GM21529 (cell line): ENCODE measurements around the gene ADCK1.
"Not testable (repeated sequence)": the region's sequence is repeated elsewhere in the genome, so short reads cannot be mapped to it uniquely, and the experiment has no call there.

Experiments used
- ATAC-seq: cut with Tn5 transposase; IDR thresholded peaks from one replicate; pipeline ENCODE4 v1.9.1; 2021; ENCODE audit not compliant: unreplicated experiment

ADCK1 gene, protein sequence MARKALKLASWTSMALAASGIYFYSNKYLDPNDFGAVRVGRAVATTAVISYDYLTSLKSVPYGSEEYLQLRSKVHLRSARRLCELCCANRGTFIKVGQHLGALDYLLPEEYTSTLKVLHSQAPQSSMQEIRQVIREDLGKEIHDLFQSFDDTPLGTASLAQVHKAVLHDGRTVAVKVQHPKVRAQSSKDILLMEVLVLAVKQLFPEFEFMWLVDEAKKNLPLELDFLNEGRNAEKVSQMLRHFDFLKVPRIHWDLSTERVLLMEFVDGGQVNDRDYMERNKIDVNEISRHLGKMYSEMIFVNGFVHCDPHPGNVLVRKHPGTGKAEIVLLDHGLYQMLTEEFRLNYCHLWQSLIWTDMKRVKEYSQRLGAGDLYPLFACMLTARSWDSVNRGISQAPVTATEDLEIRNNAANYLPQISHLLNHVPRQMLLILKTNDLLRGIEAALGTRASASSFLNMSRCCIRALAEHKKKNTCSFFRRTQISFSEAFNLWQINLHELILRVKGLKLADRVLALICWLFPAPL

DNA sequence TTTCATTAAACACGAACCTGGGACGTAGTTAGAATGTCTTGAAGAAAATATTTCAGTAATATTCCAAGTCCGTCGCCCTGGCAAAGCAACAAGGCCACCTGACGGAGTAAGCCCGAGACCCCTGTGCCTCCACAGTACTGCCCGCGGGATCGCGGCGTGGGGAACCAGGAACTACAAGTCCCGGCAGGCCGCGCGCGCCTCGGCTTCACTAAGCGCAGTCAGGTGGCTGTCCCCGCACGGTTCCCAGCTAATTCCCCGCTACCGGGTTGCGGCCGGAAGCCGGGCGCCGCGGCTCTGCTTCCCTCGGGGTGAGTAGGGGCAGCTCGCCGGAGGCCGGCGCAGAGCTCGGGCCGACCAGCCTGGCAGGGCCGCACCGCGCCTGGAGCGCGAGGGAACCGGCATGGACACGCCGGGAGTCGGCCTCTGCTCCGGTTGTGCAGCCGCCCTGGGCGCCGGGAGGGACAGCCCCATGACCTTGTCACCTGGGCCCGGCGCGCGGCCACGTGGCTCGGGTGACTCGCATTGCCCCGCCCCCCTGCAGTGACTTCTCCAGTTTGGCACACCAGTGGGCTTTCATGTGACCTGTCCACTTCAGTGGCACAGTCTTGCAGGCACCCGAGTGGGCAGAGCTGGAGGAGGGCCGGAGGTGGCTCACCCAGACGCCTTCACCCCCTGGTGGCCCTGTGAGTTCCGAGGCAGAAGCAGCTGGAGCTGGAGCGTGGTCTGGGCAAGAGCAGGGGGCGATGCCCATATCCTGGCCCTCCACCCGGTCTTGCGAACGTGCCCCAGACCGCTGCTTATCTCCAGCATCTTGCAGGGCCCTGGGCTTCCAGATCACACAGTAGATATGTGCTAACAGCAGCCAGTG, at the start of gene ADCK1:
ADCK1 (plus strand) TSS at position 247 of the 868 bp plus-strand sequence. CDS start 18,870 bp downstream, outside the sequence.
- peak; percentile 90 for ATAC-seq

DNA sequence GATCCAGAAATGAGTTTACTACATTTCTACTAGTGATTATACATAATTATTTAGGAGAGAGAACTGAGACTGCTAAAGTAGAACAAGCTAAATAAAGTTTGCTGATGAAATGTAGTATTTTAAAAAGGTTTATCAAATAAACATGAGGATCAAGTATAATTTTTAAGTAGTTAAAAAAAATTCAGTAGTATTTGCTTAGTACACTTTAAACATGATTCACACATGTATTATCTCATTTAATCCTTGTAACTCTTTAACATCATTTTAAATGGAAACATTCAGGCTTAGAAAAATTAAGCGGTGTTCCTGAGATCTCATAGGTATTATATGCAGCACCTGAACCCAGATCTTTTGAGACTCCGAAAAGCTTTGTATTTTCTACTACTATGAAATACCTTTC, 47.6 kb upstream of the ADCK1 start:
- ATAC-seq, result no peak

DNA sequence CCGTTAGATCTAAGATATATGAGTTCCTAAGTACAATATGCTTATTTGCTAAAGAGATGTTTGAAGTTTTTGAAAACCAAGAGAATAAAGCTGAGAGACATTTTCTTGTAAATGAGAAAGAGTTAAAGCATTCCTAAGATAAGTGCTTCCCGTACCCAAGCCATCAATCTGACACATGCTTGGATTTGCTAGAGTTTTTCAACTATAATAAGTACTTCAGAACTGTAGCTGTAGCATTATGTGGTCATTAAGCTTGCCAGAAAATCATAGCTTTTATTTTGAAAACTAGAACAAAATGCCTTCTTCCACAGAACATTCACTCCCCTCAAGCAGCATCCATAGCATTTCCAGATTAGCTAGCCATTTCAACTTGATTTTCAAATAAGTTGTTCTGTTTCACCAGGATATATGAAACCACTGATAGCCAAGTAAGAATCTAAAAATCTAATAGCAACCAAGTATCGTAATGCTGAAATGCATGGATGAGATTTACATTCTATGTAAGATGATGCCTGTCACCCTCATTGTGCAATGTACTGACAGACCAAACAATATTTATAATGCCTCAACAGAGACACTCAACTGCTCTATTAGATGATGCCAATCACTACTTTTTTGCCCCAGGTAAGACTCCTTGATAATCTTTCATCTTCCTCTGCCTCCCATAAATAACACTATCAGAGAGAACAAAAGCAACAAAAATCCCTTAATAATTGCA, 47.0 kb upstream of the ADCK1 start:
- no peak for ATAC-seq

DNA sequence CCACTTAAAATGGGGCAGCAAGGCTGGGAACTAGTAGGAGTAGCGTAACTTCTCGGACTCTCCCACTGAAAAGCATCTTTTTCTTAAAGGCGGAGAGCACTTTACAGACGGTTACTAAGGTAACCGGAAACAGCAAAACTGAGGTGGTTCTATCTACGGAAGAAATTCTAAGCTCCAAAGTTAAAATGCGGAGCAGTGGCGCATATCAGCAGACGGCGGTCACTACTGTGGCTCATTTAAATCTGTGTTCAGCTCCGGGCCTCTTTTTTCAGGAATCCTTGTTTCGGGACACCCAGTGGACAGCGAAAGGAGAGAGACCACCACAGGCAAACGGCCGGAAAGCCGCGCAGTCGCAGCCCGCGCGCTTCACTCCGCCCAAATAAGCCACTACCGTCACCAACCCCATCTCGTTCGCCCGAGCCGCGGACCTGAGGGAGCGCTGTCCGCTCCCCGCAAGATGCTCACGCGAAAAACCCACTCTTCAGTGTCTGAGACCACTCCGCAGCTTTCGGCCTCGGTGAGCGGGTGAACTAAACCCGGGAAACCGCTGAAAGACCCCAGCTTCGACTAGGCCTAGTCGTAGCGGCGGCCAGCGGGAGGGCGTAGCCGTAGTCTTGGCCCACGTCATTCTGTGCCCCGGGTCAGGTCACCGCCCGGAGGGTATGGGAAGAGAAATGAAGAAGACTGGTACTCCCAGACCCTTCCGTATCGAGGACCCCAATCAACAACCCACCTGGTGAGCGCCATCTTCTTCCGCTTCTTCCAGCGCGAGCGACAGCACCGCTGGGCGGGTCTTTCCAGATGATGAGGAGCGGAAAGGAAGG, 39.3 kb upstream of the ADCK1 start, which contains the start of gene SNW1:
SNW1 (minus strand) TSS at position 776 of the 824 bp plus-strand sequence; CDS start at position 747, 29 bp downstream.
- peak; percentile 96 for ATAC-seq

DNA sequence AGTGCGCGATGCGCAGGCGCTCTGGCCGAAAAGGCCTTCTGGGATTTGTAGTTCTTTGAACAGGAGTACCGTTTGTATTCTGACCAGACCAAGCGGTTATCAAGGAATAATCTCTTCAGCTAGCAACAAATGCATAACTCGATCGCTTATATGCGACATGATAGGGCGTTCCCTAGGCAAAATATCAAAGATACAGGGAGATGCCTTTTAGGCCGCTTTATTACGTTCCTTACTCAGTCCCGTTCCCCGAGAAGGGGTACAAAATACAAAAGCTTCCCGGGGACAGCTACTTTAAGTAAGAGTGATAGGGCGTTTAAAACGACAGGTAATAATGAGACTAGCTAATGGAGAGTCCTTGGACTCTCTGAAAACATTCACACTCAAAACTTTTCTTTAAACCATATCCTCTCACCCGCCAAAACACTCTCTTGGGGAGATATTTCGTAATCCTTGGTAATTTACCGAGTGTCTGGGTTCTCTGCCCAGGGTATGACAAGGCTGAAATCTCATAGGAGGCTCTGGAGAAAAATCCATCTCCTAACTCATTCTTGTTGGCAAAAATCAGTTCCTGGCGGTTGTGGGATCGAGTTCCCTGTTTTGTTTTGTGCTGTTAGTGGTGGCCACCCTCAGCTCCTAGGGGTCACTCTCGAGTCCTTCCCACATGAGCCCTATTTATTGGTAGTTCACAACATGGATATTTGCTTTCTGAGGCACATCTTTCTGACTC, 38.5 kb upstream of the ADCK1 start:
- peak; percentile 21 for ATAC-seq

DNA sequence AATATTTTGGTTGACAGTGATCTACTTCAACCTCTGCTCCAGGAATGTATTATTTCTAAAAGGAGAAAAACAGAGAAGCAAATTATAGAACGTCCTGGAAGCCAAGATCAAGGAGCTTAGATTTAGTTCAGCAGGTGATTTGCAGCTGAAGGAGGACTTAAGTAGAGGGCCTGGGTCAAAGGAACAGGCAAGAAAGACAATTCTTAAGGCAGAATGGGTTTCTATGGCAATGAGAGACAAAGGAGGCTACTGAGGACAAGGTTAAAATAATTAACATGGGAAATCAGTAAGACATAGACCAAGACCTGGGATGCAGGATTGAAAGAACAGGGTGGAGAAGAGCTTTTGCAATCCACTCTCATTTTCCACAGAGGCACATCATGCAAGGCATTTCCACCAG, 36.6 kb upstream of the ADCK1 start:
- no peak for ATAC-seq

DNA sequence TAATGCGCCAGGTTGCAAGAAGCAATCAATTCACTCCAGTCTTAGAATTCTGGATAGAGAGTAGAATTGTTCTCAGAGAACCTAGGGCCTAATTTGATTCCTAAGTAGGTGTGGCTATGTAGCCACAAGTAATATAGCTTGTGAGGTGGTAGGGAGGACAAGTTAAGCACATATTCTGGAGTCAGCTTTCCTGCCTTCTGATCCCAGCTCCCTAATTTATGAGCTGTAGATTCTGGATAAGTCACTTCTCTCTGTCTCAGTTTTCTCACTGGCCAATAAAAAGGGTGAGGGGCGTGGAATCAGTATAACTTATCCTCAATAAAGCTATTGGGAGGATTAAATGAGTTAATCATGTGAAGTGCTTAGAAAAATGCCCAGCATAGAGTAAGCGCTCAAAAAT, 35.9 kb upstream of the ADCK1 start:
- ATAC-seq, result no peak

DNA sequence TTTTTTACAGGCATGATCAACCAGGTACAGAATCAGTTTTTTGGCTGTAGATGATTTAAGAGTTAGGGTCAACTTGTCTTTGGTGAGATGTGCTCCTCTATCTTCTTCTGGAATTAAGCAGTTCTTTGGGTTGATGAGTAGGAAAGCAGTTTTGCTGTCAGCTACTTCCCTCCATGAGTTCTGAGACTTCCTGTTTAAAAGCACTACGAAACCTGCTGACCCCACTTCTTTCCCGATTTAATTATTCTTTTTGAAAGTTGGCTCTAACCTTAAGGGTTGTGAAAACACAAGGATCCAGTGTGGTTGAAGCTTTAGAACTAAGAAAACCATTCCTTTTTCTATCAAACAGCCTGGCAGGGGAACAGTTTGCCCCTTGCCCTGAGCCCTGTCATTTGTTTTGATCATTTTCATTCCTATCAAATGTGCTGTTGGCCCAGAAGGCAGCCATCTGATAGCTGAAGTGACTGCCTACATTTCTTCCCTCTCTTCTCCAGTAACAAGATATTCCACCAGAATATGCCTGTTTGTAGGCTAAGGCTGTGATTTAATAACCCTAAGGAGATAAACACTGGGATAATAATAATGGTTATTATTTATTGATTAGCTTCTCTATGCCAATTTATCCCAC, 31.4 kb upstream of the ADCK1 start:
- not testable (repeated sequence) for ATAC-seq

DNA sequence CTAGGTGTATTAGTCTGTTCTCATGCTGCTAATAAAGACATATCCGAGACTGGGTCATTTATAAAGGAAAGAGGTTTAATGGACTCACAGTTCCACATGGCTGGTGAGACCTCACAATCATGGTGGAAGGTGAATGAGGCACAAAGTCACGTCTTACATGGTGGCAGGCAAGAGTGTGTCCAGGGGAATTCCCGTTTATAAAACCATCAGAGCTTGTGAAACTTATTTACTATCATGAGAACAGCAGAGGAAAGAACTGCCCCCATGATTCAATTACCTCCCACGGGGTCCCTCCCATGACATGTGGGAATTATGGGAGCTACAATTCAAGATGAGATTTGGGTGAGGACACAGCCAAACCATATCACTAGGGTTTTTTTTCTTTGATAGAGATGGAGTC, 25.9 kb upstream of the ADCK1 start:
- ATAC-seq, result not testable (repeated sequence)

DNA sequence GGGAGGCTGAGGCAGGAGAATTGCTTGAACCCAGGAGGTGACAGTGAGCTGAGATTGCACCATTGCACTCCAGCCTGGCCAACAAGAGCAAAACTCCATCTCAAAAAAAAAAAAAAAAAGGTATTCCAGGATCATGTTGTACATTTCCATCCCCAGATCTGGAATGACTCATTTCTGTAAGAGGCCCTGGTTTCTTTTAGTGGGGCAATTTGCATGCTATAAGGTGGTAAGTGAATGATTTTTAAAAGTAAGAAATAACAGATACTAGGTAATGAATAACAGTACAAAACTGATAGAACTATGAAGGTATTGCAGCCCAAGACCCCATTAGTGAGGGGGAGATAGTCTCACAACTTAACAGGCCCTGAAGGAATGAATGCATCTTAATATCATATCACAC, 17.7 kb upstream of the ADCK1 start:
- peak; percentile 79 for ATAC-seq

DNA sequence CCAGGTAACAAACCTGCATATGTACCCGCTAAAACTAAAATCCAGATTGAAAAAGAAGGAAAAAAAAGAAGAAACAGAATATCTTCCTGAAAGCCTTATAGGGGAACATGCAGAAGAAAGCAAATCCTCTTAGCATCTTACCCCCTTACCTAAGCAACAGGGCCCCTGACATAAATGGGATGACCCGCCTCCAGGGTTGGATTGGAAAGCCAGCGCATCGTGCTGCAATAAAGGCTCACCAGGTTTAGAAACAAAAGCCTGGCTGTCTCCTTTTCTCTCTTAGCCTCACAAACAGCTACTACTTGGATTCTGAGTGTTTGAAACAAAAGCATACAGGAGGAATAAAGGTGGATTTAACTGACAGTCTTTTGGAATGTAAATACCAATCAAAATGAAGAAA, 13.8 kb upstream of the ADCK1 start:
- no peak for ATAC-seq

DNA sequence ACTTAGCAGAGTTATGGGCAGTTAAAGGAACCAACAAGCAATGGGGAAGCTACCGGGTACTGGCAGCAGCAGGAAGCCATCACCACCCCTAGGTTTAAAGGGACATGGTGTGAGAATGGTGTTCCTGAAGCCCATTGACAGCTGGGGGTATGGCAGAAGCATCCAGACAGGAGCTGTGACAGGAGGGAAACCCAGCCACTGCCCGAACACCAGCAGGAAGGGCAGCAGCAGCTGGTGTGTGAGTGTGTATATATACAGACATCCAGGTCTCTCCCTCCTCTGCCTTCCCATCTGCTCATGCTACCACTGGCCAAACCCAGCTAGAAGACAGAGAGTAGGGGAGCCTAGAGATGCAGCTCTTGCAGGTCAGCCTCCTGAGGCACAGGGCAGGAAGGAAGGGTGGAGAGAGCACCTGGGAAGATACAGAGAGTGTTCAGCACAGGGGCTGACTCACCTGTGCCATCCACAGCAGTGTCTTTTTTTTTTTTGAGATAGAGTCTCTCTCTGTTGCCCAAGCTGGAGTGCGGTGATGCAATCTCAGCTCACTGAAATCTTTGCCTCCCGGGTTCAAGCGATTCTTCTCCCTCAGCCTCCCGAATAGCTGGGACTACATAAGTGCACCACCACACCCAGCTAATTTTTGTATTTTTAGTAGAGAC, 9.2 kb upstream of the ADCK1 start:
- ATAC-seq, result no peak

DNA sequence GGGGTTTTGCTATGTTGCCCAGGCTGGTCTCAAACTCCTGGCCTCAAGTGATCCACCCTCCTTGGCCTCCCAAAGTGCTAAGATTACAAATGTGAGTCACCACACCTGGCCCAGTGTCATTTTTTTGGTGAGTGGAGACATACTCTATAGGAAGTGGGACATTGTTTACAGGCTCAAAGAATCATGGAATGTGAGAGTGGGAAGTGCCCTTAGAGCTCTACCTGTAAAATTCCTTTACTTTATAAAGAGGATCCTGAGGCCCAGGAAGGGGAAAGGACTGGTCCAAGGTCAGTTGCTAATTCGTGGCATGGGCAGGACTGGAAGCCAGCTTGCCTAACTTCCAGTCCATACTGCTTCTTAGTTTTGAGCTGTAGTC, 8.7 kb upstream of the ADCK1 start:
- no peak for ATAC-seq

DNA sequence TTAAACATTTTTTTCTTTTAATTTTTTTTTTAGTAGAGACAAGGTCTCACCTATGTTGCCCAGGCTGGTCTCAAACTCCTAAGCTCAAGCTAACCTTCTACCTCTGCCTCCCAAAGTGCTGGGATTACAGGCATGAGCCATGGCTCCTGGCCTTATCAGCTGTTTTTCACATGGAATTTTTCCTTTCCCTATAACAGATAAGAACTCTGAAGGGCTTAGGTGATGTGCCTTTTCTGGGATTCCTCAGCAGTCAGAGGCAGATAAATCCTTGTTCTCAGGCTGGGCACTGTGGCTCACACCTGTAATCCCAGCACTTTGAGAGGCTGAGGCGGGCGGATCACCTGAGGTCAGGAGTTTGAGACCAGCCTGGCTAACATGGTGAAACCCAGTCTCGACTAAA, 6.7 kb upstream of the ADCK1 start:
- not testable (repeated sequence) for ATAC-seq

DNA sequence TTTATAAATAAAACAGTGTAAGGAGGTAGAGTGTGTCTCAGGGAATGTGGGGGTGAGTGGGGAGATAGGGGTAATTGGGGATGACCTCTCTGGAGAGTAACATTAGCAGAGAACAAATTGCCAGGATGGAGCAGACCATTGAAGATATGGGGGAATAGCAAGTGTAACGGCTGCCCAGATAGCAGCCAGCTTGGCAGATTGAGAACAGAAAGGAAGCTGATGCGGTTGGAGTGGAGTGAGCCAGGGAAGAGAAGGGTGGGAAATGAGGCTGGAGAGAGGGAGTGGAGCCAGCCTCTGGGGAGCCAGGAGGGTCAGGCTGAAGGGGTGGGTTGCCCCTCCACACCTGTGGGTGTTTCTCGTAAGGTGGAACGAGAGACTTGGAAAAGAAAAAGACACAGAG, 5.6 kb upstream of the ADCK1 start:
- no peak for ATAC-seq

DNA sequence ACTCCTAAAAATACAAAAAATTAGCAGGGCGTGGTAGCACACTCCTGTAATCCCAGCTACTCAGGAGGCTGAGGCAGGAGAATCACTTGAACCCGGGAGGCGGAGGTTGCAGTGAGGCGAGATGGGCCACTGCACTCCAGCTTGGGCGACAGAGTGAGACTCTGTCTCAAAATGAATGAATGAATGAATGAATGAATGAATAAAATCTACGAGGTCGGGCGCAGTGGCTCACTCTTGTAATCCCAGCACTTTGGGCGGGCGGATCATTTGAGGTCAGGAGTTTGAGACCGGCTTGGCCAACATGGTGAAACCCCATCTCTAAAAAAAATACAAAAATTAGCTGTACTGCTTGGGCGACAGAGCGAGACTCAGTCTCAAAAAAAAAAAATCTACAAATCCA, 453 bp upstream of the ADCK1 start:
- ATAC-seq, result not testable (repeated sequence)

DNA sequence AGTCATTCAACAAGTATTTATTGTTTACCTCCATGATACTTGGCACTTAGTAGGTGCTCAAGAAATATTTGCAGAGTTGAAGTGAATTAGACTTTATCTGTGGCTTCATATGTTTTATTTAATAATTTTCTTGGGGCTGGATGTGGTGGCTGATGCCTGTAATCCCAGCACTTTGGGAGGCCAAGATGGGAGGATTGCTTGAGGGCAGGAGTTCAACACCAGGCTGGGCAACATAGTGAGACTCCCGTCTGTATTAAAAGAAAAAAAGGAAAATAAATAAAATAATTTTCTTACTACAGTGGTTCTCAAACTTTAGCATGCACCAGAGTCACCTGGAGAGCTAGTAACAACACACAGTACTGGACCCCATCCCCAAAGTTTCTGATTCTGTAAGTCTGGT, 905 bp downstream of the ADCK1 start:
- ATAC-seq, result no peak

DNA sequence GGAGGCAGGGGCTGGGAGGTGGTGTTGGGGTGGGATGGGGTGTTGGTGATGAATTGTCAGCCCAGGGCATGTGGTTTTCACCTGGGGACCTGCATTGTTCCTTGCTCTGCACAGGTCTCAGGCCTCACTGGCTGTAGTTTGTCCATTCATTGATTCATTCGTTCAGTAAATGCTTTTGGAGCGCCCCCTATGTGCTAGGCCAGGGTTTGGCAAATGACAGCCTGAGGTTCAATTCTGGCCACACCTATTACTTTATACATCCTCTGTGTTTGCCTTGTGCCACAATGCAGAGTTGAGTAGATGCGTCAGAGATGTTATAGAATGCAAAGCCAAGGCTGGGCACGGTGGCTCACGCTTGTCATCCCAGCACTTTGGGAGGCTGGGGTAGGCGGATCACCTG, 4.7 kb downstream of the ADCK1 start:
- ATAC-seq, result no peak

DNA sequence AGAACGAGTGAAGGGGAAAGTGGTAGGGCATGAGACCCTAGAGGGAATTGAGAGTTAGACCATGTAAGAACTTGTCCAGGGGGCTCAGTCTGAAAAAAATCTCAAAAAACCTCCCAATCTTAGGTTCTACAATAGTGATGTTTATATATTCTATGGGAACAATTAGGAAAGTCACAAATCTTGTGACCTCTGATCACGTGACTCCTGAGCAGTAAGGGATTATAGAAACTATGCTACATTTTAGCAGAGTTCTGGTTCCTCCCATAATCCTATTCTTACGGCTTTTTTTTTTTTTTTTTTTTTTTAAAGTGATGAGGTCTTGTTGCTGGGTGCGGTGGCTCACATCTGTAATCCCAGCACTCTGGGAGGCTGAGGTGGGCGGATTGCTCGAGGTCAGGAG, 5.8 kb downstream of the ADCK1 start:
- no peak for ATAC-seq
